ENCODE results near the gene CFAP61. TPM values are rescaled to one million over a fixed set of nuclear protein-coding genes. Genes with fewer than 3 reads are reported as not detected.

The CFAP61 gene
- total RNA-seq, 1 donor from 2014 or later = not detected

DNA sequence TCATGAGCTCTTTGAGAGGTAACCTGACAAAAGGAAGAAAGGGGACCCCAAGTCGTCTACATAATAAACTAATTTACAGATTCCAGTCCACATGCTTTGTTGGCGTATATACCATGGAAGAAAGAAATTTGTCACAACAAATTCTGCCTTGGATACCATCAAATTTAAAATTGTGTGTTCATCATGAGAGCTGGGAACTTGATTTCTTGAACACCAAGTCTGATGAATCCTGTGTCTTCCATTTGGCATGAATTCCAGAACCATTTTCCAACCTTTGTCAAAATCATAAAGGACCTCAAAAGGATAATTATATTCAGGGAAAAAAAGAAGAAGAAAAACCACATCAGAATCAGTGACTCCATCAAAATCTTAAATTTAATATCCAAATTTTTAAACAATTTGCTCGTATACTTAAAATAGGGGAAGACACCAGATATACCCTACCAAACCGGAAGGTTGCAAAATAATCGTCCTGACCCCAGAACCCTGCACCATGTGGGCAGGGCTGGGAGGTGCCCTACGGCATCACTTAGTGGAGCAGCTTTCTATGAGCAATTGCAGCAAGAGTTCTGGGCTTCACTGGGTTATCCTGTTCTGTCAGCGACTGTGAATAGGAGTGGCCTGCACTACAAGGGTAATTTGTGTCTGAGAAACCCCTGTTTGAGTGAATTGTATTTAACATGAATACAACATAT is 241.5 kb downstream of the CFAP61 start:
- no peak overlapping the region for H3K4me3 ChIP-seq (ENCODE audit: low read depth, low read length)
- DNase-seq (ENCODE audit: low read depth) = no peak
- TF ChIP-seq, protein P1, sequence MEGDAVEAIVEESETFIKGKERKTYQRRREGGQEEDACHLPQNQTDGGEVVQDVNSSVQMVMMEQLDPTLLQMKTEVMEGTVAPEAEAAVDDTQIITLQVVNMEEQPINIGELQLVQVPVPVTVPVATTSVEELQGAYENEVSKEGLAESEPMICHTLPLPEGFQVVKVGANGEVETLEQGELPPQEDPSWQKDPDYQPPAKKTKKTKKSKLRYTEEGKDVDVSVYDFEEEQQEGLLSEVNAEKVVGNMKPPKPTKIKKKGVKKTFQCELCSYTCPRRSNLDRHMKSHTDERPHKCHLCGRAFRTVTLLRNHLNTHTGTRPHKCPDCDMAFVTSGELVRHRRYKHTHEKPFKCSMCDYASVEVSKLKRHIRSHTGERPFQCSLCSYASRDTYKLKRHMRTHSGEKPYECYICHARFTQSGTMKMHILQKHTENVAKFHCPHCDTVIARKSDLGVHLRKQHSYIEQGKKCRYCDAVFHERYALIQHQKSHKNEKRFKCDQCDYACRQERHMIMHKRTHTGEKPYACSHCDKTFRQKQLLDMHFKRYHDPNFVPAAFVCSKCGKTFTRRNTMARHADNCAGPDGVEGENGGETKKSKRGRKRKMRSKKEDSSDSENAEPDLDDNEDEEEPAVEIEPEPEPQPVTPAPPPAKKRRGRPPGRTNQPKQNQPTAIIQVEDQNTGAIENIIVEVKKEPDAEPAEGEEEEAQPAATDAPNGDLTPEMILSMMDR (conservative IDR thresholded peaks at IDR 0.05; ENCODE audit: low read depth, low read length) = no peak

DNA sequence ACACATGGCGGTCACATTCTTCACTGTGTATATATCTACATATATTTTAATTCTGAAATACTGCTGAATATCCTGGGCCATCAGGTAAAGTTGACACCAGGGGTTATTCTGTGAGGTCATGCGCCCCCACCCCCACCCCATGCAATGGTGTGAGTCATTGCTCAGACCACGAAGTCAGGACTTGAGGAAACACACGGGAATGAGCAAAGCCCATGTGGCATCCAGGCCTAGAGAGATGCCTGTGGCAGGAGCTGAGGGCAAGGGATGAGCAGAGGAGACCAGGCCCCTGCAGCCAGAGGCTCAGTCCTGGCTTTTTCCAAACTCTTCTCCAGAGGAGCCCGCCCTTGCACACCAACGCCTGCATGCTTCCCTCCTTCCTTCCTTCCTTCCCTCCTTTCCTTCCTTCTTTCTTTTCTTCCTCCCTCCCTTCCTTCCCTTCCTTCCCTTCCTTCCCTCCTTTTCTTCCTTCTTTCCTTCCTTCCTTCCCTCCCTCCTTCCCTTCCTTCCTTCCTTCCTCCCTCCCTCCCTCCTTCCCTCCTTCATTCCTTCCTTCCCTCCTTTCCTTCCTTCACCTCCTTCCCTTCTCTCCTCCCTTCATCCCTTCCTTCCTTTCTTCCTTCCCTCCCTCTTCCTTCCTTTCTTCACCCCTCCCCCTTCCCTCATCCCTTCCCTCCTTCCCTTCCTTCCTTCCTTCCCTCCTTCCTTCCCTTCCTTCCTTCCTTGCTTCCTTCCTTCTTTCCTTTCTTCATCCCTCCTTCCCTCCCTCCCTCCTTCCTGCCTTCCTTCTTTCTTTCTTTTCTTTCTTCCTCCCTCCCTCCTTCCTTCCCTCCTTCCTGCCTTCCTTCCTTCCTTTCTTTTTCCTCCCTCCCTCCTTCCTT is 243.5 kb downstream of the CFAP61 start:
- no peak for DNase-seq (ENCODE audit: low read depth)
- H3K4me3 ChIP-seq (ENCODE audit: low read depth, low read length) = no peak overlapping the region
- TF ChIP-seq, protein P1 (conservative IDR thresholded peaks at IDR 0.05; ENCODE audit: low read depth, low read length) = no peak

DNA sequence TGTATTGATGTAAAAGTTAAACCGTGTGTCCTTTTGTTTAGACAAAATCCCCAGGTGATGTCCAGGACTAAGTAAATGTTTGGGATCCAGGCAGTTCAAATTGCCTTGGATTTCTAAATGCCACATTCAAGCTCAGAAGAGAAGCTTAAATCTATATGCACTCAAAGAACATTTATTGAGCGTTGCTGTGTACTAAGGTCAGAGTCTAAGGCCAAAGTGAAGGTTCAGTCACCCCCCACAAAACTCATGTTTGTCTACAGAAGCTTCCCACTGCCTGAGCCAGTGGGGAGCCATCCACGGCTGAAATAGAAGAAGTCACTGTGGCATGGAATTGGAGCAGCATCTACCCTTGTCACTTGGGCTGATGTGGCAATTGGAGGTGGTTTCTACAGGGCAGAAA is 244.8 kb downstream of the CFAP61 start:
- TF ChIP-seq, protein P1 (conservative IDR thresholded peaks at IDR 0.05; ENCODE audit: low read depth, low read length) = no peak
- no peak for DNase-seq (ENCODE audit: low read depth)
- H3K4me3 ChIP-seq (ENCODE audit: low read depth, low read length) = no peak overlapping the region

DNA sequence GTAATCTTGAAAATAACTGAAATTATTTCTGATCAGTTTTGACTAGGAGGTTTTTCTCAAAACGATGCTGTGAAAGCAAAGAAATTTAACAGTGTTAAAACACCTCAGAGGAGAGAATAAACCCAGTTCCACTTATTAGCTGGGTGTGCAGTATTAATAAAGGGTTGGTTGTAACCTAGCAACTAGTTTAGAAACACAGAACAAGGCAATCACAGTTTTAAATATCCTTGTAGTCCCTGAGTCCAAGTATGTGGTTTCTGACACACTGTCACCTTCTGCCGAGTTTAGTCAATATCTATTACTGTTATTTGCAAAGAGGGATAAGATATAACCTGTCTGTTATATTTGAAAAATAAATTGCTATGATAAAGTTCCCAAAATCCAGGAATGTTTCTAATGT is 245.4 kb downstream of the CFAP61 start:
- no peak for DNase-seq (ENCODE audit: low read depth)
- TF ChIP-seq, protein P1 (conservative IDR thresholded peaks at IDR 0.05; ENCODE audit: low read depth, low read length) = no peak

DNA sequence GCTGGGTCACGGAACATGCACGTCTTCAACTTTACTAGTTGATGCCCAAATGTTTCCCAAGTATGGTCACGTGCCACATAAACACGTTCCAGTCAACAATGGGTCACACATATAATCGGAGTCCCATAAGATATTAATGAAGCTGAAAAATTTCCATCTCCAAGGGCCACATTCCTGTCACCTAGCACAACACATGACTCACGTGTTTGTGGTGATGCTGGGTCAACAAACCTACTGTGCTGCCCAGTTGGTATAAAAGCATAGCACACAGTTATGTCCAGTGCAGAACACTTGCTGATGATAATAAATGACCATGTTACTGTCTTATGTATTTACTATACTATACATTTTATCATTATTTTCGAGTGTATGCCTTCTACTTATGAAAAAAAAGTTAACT is 247.6 kb downstream of the CFAP61 start:
- DNase-seq (ENCODE audit: low read depth) = no peak
- TF ChIP-seq, protein P1 (conservative IDR thresholded peaks at IDR 0.05; ENCODE audit: low read depth, low read length) = no peak
- H3K4me3 ChIP-seq (ENCODE audit: low read depth, low read length) = no peak overlapping the region

More for the DNA sequence above, 245.4 kb downstream of the CFAP61 start:
- H3K4me3 ChIP-seq (ENCODE audit: low read depth, low read length) = no peak overlapping the region

DNA sequence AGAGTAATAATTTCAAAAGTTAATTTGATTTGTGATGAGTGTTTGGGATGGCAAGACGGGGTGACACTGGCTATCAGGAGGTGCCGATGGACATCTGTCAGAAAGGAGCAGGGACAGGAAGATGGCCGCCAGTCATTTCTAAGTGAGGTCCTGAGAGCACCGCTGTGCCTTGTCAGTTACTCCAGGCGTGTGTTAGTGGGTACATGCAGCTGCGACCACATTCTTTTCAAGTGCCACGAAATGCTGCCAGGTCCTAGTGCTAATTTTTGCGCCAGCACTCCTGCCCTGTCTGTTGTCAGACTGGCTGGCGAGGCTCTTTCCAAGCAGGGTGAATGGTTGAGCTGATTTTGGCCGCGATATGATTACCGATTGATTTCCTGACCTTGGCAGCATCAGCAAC is 251.0 kb downstream of the CFAP61 start:
- DNase-seq (ENCODE audit: low read depth) = no peak
- TF ChIP-seq, protein P1 (conservative IDR thresholded peaks at IDR 0.05; ENCODE audit: low read depth, low read length) = no peak
- H3K4me3 ChIP-seq (ENCODE audit: low read depth, low read length) = no peak overlapping the region

All from epithelial cell of proximal tubule (primary cell).